Glomerular visceral epithelial cell (primary cell): ENCODE measurements around the gene SNED1.

ENCODE experiments used
- DNase-seq: peaks from one replicate; pipeline ENCODE4 v3.0.0-alpha.2; 2016; ENCODE audit errors: extremely low spot score

The SNED1 gene

GRCh38 chr2:240960309-240960970 lies 38.0 kb upstream of the SNED1 start:
- no peak for DNase-seq

GRCh38 chr2:240960971-240961876 lies 37.2 kb upstream of the SNED1 start:
- DNase-seq = no peak

- no peak for DNase-seq
Measured at GRCh38 chr2:240961910-240962299, 36.5 kb upstream of the SNED1 start.

GRCh38 chr2:240962300-240963064 lies 35.9 kb upstream of the SNED1 start:
- no peak for DNase-seq

- no peak for DNase-seq
Measured at GRCh38 chr2:240963065-240963867, 35.2 kb upstream of the SNED1 start.

- no peak for DNase-seq
Measured at GRCh38 chr2:240963868-240964703, 34.3 kb upstream of the SNED1 start.

GRCh38 chr2:240964704-240965295 lies 33.6 kb upstream of the SNED1 start:
- no peak for DNase-seq

GRCh38 chr2:240965296-240965904 lies 33.0 kb upstream of the SNED1 start:
- DNase-seq = no peak

GRCh38 chr2:240965905-240966456 lies 32.4 kb upstream of the SNED1 start:
- DNase-seq = no peak

GRCh38 chr2:240966457-240966905 lies 31.9 kb upstream of the SNED1 start:
- DNase-seq = no peak

GRCh38 chr2:240966906-240967680 lies 31.3 kb upstream of the SNED1 start:
- DNase-seq = no peak

GRCh38 chr2:240967681-240968621 lies 30.5 kb upstream of the SNED1 start:
- no peak for DNase-seq

GRCh38 chr2:240968731-240969624 lies 29.4 kb upstream of the SNED1 start:
- no peak for DNase-seq

- no peak for DNase-seq
Measured at GRCh38 chr2:240970104-240970503, 28.3 kb upstream of the SNED1 start.

GRCh38 chr2:240970816-240971215 lies 27.6 kb upstream of the SNED1 start:
- DNase-seq = no peak

GRCh38 chr2:240972201-240972600 lies 26.2 kb upstream of the SNED1 start:
- DNase-seq = no peak
